ENCODE measurements around the gene NOS1AP.
"Not testable (repeated sequence)": the region's sequence is repeated elsewhere in the genome, so short reads cannot be mapped to it uniquely, and the experiment has no call there.

The NOS1AP gene

GRCh38 chr1:162029157-162029556 lies 40.3 kb upstream of the NOS1AP start:
- H3K4me1 ChIP-seq, result peaks cover 14% of the 10 kb centered on the region
- H3K36me3 ChIP-seq, result no peaks in the 10 kb centered on the region
- H3K4me2 ChIP-seq, result no peak overlapping the region
- no peak overlapping the region for H3K27ac ChIP-seq
- H3K9me3 ChIP-seq, result no peaks in the 10 kb centered on the region
- no peaks in the 10 kb centered on the region for H4K20me1 ChIP-seq
- no peak overlapping the region for H3K4me3 ChIP-seq
- TF ChIP-seq Cebpa-rat (IDR thresholded peaks at IDR 0.05), result no peak
- no peak overlapping the region for H3K9ac ChIP-seq
- H3K27me3 ChIP-seq, result no peaks in the 10 kb centered on the region

DNA sequence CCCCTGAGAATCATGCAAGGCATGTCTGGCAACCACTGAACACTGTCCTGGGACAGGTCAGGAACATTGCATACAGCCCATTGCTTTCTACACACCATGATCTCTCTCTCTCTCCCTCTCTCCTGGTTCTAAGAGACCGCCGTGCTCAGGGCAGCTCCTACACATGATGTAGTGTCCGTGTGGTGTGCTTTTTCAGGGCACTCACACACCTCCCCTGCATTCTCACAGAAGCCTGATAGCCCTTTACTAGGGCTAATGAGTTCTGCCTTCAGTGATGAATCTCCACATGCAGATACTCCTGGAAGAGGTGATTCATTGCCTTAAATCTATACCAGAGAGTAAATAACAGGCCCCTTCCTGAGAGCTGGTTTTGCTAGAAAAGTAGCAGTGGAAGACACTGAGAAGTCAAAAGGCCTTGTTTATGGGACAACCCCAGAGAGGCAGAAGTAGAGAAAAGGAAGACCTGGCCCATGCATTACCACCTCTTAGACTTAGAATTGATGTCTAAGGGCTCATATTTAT lies 38.7 kb upstream of the NOS1AP start:
- Histone ChIP-seq H3K9ac (no peak overlapping the region), H3K4me1 (peaks cover 9% of the 10 kb centered on the region), H3K27ac (no peak overlapping the region), H3K27me3 (no peaks in the 10 kb centered on the region), H3K9me3 (no peaks in the 10 kb centered on the region), H4K20me1 (no peaks in the 10 kb centered on the region), H3K4me3 (no peak overlapping the region), H3K4me2 (no peak overlapping the region), H3K36me3 (no peaks in the 10 kb centered on the region)
- TF ChIP-seq Cebpa-rat (IDR thresholded peaks at IDR 0.05), result no peak

- Histone ChIP-seq H3K27ac (no peak overlapping the region), H3K27me3 (no peaks in the 10 kb centered on the region), H3K36me3 (no peaks in the 10 kb centered on the region), H3K4me2 (peak overlapping the region; percentile 51), H4K20me1 (no peaks in the 10 kb centered on the region), H3K9ac (no peak overlapping the region), H3K9me3 (no peaks in the 10 kb centered on the region), H3K4me1 (peaks cover 9% of the 10 kb centered on the region), H3K4me3 (no peak overlapping the region)
- TF ChIP-seq Cebpa-rat (IDR thresholded peaks at IDR 0.05), result no peak
Observed at GRCh38 chr1:162033428-162033827, 36.1 kb upstream of the NOS1AP start.

- Histone ChIP-seq H3K9ac (no peak overlapping the region), H3K27me3 (no peaks in the 10 kb centered on the region), H3K27ac (no peak overlapping the region), H3K4me1 (peaks cover 9% of the 10 kb centered on the region), H3K4me3 (no peak overlapping the region), H3K4me2 (no peak overlapping the region), H3K36me3 (no peaks in the 10 kb centered on the region), H4K20me1 (no peaks in the 10 kb centered on the region), H3K9me3 (no peaks in the 10 kb centered on the region)
- TF ChIP-seq Cebpa-rat (IDR thresholded peaks at IDR 0.05), result no peak
Observed at GRCh38 chr1:162035241-162035640, 34.2 kb upstream of the NOS1AP start.

GRCh38 chr1:162036163-162036562 lies 33.3 kb upstream of the NOS1AP start:
- H4K20me1 ChIP-seq, result no peaks in the 10 kb centered on the region
- no peak overlapping the region for H3K9ac ChIP-seq
- H3K9me3 ChIP-seq, result no peaks in the 10 kb centered on the region
- no peak overlapping the region for H3K27ac ChIP-seq
- TF ChIP-seq Cebpa-rat (IDR thresholded peaks at IDR 0.05), result no peak
- H3K4me3 ChIP-seq, result no peak overlapping the region
- no peaks in the 10 kb centered on the region for H3K36me3 ChIP-seq
- peaks cover 9% of the 10 kb centered on the region for H3K4me1 ChIP-seq
- H3K27me3 ChIP-seq, result no peaks in the 10 kb centered on the region
- no peak overlapping the region for H3K4me2 ChIP-seq

GRCh38 chr1:162038624-162039023 lies 30.9 kb upstream of the NOS1AP start:
- Histone ChIP-seq H3K9ac (no peak overlapping the region), H3K4me3 (no peak overlapping the region), H4K20me1 (no peaks in the 10 kb centered on the region), H3K27ac (no peak overlapping the region), H3K36me3 (no peaks in the 10 kb centered on the region), H3K27me3 (no peaks in the 10 kb centered on the region), H3K4me1 (peaks cover 3% of the 10 kb centered on the region), H3K9me3 (peaks cover 6% of the 10 kb centered on the region; the same call in 1 of the 2 replicates), H3K4me2 (no peak overlapping the region)
- no peak for TF ChIP-seq Cebpa-rat (IDR thresholded peaks at IDR 0.05)

DNA sequence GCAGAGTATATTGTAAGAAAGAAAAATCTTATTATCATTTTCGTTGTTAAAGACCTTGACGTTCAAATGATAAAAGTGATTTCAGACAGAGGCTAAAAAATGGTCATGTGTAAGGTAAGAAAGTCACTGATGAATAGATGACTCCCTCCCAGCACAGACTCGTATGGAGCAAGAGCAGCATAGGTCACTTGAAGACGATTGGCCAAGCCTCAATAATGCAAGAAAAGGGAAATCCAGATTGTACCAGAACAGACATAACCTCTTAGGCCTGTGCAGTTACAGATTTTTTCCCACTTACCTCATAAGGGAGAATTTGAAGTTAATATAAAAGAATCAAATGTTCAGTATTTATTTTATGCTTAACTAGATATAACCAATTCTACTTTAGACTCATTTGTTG lies 29.5 kb upstream of the NOS1AP start:
- Histone ChIP-seq H4K20me1 (no peaks in the 10 kb centered on the region), H3K4me2 (no peak overlapping the region), H3K36me3 (no peaks in the 10 kb centered on the region), H3K9me3 (peaks cover 6% of the 10 kb centered on the region; the same call in 1 of the 2 replicates), H3K27me3 (no peaks in the 10 kb centered on the region), H3K4me3 (no peak overlapping the region), H3K27ac (no peak overlapping the region), H3K9ac (no peak overlapping the region), H3K4me1 (no peaks in the 10 kb centered on the region)
- no peak for TF ChIP-seq Cebpa-rat (IDR thresholded peaks at IDR 0.05)

DNA sequence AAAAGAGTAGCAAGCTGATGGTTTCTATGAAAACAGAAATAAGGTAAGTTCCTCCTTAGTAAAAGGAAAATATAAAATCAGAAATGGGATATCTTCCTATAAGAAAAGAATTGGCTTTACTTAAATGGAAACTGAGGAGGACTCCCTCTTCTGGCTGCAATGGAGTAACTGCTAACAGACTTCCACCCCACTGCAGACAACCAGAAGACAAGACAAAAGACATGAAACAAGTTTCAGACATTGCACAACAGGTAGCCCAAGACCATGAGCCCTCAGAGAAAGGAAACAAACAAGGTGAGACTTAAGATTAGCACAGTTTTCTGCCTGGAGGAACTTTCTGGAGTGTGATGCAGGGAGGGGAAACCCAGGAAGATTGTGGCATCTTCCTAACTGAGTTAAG lies 28.8 kb upstream of the NOS1AP start:
- TF ChIP-seq Cebpa-rat (IDR thresholded peaks at IDR 0.05), result no peak
- Histone ChIP-seq H3K4me2 (no peak overlapping the region), H3K36me3 (no peaks in the 10 kb centered on the region), H3K9ac (no peak overlapping the region), H3K27ac (no peak overlapping the region), H4K20me1 (no peaks in the 10 kb centered on the region), H3K9me3 (peaks cover 6% of the 10 kb centered on the region; the same call in 1 of the 2 replicates), H3K4me1 (no peaks in the 10 kb centered on the region), H3K27me3 (no peaks in the 10 kb centered on the region), H3K4me3 (no peak overlapping the region)

GRCh38 chr1:162042361-162042760 lies 27.1 kb upstream of the NOS1AP start:
- H3K36me3 ChIP-seq, result no peaks in the 10 kb centered on the region
- H3K27ac ChIP-seq, result no peak overlapping the region
- no peaks in the 10 kb centered on the region for H4K20me1 ChIP-seq
- no peak for TF ChIP-seq Cebpa-rat (IDR thresholded peaks at IDR 0.05)
- H3K4me2 ChIP-seq, result no peak overlapping the region
- no peaks in the 10 kb centered on the region for H3K27me3 ChIP-seq
- H3K4me1 ChIP-seq, result no peaks in the 10 kb centered on the region
- peaks cover 6% of the 10 kb centered on the region; the same call in 1 of the 2 replicates for H3K9me3 ChIP-seq
- H3K4me3 ChIP-seq, result no peak overlapping the region
- no peak overlapping the region for H3K9ac ChIP-seq

DNA sequence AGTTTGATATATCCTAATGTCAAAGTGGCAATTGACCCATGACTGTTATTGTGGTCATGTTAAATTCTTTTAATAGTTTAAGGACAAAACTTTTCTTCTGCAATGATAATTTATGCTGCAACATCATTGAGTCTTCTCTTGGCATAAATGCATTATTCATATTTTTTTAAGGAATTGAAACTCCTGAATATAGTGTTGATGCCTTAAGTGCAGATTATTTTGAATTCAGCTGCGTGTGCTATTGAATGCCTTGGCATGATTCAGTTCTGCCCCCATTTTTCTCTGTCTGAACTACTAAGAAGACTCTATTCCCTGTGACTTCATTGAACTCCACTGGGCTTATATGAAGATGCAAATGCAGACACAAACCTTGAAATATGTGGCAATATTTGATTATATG lies 22.6 kb upstream of the NOS1AP start:
- H3K36me3 ChIP-seq, result no peaks in the 10 kb centered on the region
- peaks cover 6% of the 10 kb centered on the region; the same call in 1 of the 2 replicates for H3K9me3 ChIP-seq
- H3K27ac ChIP-seq, result no peak overlapping the region
- no peaks in the 10 kb centered on the region for H4K20me1 ChIP-seq
- H3K27me3 ChIP-seq, result no peaks in the 10 kb centered on the region
- H3K9ac ChIP-seq, result no peak overlapping the region
- H3K4me3 ChIP-seq, result no peak overlapping the region
- no peaks in the 10 kb centered on the region for H3K4me1 ChIP-seq
- no peak overlapping the region for H3K4me2 ChIP-seq
- no peak for TF ChIP-seq Cebpa-rat (IDR thresholded peaks at IDR 0.05)

DNA sequence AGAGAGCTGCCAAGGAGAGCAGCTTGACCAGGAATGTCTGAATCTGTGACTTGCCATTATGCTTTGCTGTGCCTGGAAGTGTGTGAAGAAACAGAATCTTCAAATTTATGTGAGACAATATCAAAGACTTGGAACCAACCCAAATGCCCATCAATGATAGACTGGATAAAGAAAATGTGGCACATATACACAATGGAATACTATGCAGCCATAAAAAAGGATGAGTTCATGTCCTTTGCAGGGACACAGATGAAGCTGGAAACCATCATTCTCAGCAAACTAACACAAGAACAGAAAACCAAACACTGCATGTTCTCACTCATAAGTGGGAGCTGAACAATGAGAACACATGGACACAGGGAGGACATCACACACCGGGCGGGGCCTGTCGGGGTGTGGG lies 15.5 kb upstream of the NOS1AP start:
- H3K9ac ChIP-seq, H3K4me1 ChIP-seq, H3K36me3 ChIP-seq, H3K9me3 ChIP-seq, H3K4me2 ChIP-seq, H4K20me1 ChIP-seq, H3K27me3 ChIP-seq, H3K4me3 ChIP-seq, H3K27ac ChIP-seq: not testable (repeated sequence)
